ENCODE data around the gene PDP2.

The PDP2 gene

DNA sequence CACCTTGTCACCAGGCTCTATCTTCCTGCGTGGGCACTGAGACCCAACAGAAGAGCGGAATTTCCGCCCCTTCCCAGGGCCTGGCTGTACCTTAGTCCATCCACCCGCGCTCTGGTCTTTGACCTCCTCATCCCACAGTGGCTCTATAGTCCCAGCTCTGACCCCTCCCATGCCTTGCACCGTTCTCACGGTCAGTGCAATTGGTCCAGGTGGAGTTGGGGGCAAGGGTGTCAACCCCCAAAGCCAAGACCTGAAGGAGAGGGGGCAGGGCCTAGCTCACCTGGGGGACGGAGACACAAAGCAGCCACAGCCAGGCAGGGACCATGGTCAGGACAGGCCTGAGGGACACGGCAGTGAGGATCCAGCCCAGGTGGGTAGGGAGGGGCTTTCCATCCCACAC is 37.4 kb downstream of the PDP2 start:
- Histone ChIP-seq H3K9me2 (replicated peaks; ENCODE audit: low read depth, low read length) (no peaks in the 10 kb centered on the region), H3K9me3 (ENCODE audit: insufficient read depth, low read depth, low read length) (no peaks in the 10 kb centered on the region), H3K79me2 (ENCODE audit: insufficient read depth, low read length) (no peaks in the 10 kb centered on the region), H3K4me1 (ENCODE audit: insufficient read depth, low read length, poor library complexity, severe bottlenecking) (no peaks in the 10 kb centered on the region), H3K4me3 (ENCODE audit: low read length, poor library complexity, severe bottlenecking) (no peak overlapping the region), H3K27me3 (ENCODE audit: insufficient read depth, low read length, poor library complexity, severe bottlenecking) (no peaks in the 10 kb centered on the region), H3K9ac (ENCODE audit: low read depth, low read length, poor library complexity, severe bottlenecking) (no peak overlapping the region), H3F3A (ENCODE audit: low read depth) (no peaks in the 10 kb centered on the region), H4K20me1 (ENCODE audit: insufficient read depth, low read length, poor library complexity, severe bottlenecking) (no peaks in the 10 kb centered on the region), H2AFZ (ENCODE audit: low read length) (no peak overlapping the region), H3K36me3 (ENCODE audit: insufficient read depth, low read length) (no peaks in the 10 kb centered on the region), H3K4me2 (ENCODE audit: low read depth, low read length, poor library complexity, severe bottlenecking) (no peak overlapping the region)
- TF ChIP-seq, protein P1, sequence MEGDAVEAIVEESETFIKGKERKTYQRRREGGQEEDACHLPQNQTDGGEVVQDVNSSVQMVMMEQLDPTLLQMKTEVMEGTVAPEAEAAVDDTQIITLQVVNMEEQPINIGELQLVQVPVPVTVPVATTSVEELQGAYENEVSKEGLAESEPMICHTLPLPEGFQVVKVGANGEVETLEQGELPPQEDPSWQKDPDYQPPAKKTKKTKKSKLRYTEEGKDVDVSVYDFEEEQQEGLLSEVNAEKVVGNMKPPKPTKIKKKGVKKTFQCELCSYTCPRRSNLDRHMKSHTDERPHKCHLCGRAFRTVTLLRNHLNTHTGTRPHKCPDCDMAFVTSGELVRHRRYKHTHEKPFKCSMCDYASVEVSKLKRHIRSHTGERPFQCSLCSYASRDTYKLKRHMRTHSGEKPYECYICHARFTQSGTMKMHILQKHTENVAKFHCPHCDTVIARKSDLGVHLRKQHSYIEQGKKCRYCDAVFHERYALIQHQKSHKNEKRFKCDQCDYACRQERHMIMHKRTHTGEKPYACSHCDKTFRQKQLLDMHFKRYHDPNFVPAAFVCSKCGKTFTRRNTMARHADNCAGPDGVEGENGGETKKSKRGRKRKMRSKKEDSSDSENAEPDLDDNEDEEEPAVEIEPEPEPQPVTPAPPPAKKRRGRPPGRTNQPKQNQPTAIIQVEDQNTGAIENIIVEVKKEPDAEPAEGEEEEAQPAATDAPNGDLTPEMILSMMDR (conservative IDR thresholded peaks at IDR 0.05; ENCODE audit: low read length): no peak
- no peak for TF ChIP-seq EZH2phosphoT487 (IDR thresholded peaks at IDR 0.05; ENCODE audit: borderline replicate concordance)

DNA sequence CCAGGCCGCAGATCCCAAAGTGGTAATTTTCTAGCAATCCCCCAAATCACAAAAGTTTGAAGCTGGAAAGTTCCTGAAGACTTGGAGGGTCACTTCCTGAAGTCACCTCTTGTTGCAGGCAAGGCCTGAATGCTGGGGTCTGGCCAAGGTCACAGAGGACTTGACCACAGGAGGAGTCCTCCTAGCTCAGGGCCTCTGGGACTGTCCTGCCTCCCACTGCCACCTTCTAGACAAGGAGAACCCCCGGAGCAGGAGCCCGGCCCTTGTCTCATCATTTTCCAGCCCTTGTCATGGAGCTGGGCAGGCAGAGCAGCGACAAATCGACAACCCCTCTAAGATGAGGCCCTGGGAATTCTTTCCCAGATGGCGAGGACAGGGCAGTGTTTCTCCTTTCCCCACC is 38.0 kb downstream of the PDP2 start:
- Histone ChIP-seq H2AFZ (ENCODE audit: low read length) (no peak overlapping the region), H3K79me2 (ENCODE audit: insufficient read depth, low read length) (no peaks in the 10 kb centered on the region), H3K4me3 (ENCODE audit: low read length, poor library complexity, severe bottlenecking) (no peak overlapping the region), H4K20me1 (ENCODE audit: insufficient read depth, low read length, poor library complexity, severe bottlenecking) (no peaks in the 10 kb centered on the region), H3F3A (ENCODE audit: low read depth) (no peaks in the 10 kb centered on the region), H3K4me2 (ENCODE audit: low read depth, low read length, poor library complexity, severe bottlenecking) (no peak overlapping the region), H3K27me3 (ENCODE audit: insufficient read depth, low read length, poor library complexity, severe bottlenecking) (no peaks in the 10 kb centered on the region), H3K36me3 (ENCODE audit: insufficient read depth, low read length) (no peaks in the 10 kb centered on the region), H3K4me1 (ENCODE audit: insufficient read depth, low read length, poor library complexity, severe bottlenecking) (no peaks in the 10 kb centered on the region), H3K9me2 (replicated peaks; ENCODE audit: low read depth, low read length) (no peaks in the 10 kb centered on the region), H3K9ac (ENCODE audit: low read depth, low read length, poor library complexity, severe bottlenecking) (no peak overlapping the region), H3K9me3 (ENCODE audit: insufficient read depth, low read depth, low read length) (no peaks in the 10 kb centered on the region)
- TF ChIP-seq, protein P1 (conservative IDR thresholded peaks at IDR 0.05; ENCODE audit: low read length): no peak
- TF ChIP-seq EZH2phosphoT487 (IDR thresholded peaks at IDR 0.05; ENCODE audit: borderline replicate concordance): no peak

- no peak within 1 kb of the TSS for H3K4me2 ChIP-seq (ENCODE audit: low read depth, low read length, poor library complexity, severe bottlenecking)
- H3K4me3 ChIP-seq (ENCODE audit: low read length, poor library complexity, severe bottlenecking): no peak within 1 kb of the TSS
- H3K79me2 ChIP-seq (ENCODE audit: insufficient read depth, low read length): no peaks in the 10 kb centered on the region
- H3K9me3 ChIP-seq (ENCODE audit: insufficient read depth, low read depth, low read length): no peaks in the 10 kb centered on the region
- no peaks in the 10 kb centered on the region for H3K27me3 ChIP-seq (ENCODE audit: insufficient read depth, low read length, poor library complexity, severe bottlenecking)
- no peak within 1 kb of the TSS for H2AFZ ChIP-seq (ENCODE audit: low read length)
- H4K20me1 ChIP-seq (ENCODE audit: insufficient read depth, low read length, poor library complexity, severe bottlenecking): no peaks in the 10 kb centered on the region
- no peak within 1 kb of the TSS for H3K9ac ChIP-seq (ENCODE audit: low read depth, low read length, poor library complexity, severe bottlenecking)
- H3F3A ChIP-seq (ENCODE audit: low read depth): no peaks in the 10 kb centered on the region
- no peaks in the 10 kb centered on the region for H3K9me2 ChIP-seq (replicated peaks; ENCODE audit: low read depth, low read length)
- H3K4me1 ChIP-seq (ENCODE audit: insufficient read depth, low read length, poor library complexity, severe bottlenecking): no peaks in the 10 kb centered on the region
- TF ChIP-seq, protein P1 (conservative IDR thresholded peaks at IDR 0.05; ENCODE audit: low read length): no peak
- no peak for TF ChIP-seq EZH2phosphoT487 (IDR thresholded peaks at IDR 0.05; ENCODE audit: borderline replicate concordance)
- no peaks in the 10 kb centered on the region for H3K36me3 ChIP-seq (ENCODE audit: insufficient read depth, low read length)
Observed at GRCh38 chr16:66918803-66919568, 38.7 kb downstream of the PDP2 start, which contains the start of gene CDH16. Gene CDH16 (minus strand): TSS chr16:66918885. CDS start chr16:66918065, 820 bp downstream.

Data from Loucy (cell line).